GM23248 (cell line): Measurements from ENCODE around the gene GFAP. TPM values are rescaled to one million over a fixed set of nuclear protein-coding genes. Genes with fewer than 3 reads are reported as not detected.
A peak's percentile ranks its signal among the peaks of the same experiment; 100 is the strongest.

Experiments
- DNase-seq: peaks from one replicate; pipeline ENCODE4 v3.0.0-alpha.2; 2015
- H2AFZ ChIP-seq: fragments of 200-600 bp; sonication (generic); 2 replicates; pipeline ENCODE4 v1.6.1; 2016; ENCODE audit warnings: antibody characterized with exemption
- H3F3A ChIP-seq: fragments of 200-600 bp; sonication (generic); 2 replicates; pipeline ENCODE4 v1.6.1; 2016; ENCODE audit warnings: mild to moderate bottlenecking, antibody characterized with exemption, mixed run types; ENCODE audit not compliant: insufficient read depth
- H3K27ac ChIP-seq: fragments of 200-600 bp; sonication (generic); 2 replicates; pipeline ENCODE4 v1.5.1; 2016; ENCODE audit warnings: mild to moderate bottlenecking
- H3K27me3 ChIP-seq: fragments of 200-600 bp; sonication (generic); replicated peaks from 2 replicates; pipeline ENCODE4 v1.6.1; 2016; ENCODE audit warnings: mild to moderate bottlenecking; ENCODE audit not compliant: insufficient read depth
- H3K36me3 ChIP-seq: fragments of 200-600 bp; sonication (generic); 2 replicates; pipeline ENCODE4 v1.6.1; 2016; ENCODE audit warnings: low read depth, mild to moderate bottlenecking
- H3K4me1 ChIP-seq: fragments of 200-600 bp; sonication (generic); 2 replicates; pipeline ENCODE4 v1.6.1; 2016; ENCODE audit warnings: mild to moderate bottlenecking; ENCODE audit not compliant: insufficient read depth
- H3K4me2 ChIP-seq: fragments of 200-600 bp; sonication (generic); one replicate; pipeline ENCODE4 v1.6.1; 2016; ENCODE audit warnings: mild to moderate bottlenecking; ENCODE audit not compliant: unreplicated experiment
- H3K4me3 ChIP-seq: fragments of 200-600 bp; sonication (generic); 2 replicates; pipeline ENCODE4 v1.5.1; 2016; ENCODE audit warnings: mild to moderate bottlenecking
- H3K79me2 ChIP-seq: fragments of 200-600 bp; sonication (generic); 2 replicates; pipeline ENCODE4 v1.6.1; 2016; ENCODE audit warnings: mild to moderate bottlenecking; ENCODE audit not compliant: insufficient read depth
- H3K9ac ChIP-seq: fragments of 200-600 bp; sonication (generic); 2 replicates; pipeline ENCODE4 v1.6.1; 2016; ENCODE audit warnings: mild to moderate bottlenecking
- H3K9me2 ChIP-seq: fragments of 200-600 bp; sonication (generic); 2 replicates; pipeline ENCODE4 v1.6.1; 2016; ENCODE audit warnings: mixed run types, mild to moderate bottlenecking, moderate library complexity; ENCODE audit not compliant: insufficient read depth
- H3K9me3 ChIP-seq: fragments of 200-600 bp; sonication (generic); one replicate; pipeline ENCODE4 v1.6.1; 2017; ENCODE audit warnings: low read depth
- H4K20me1 ChIP-seq: fragments of 200-600 bp; sonication (generic); 2 replicates; pipeline ENCODE4 v1.6.0; 2016; ENCODE audit not compliant: insufficient read depth
- EZH2 ChIP-seq: fragments of 200-600 bp; sonication (generic); IDR thresholded peaks from 2 replicates; pipeline ENCODE4 v1.6.1; 2018; ENCODE audit warnings: antibody characterized with exemption, mild to moderate bottlenecking; ENCODE audit not compliant: insufficient read depth, poor library complexity, severe bottlenecking
- EZH2phosphoT487 ChIP-seq: fragments of 200-600 bp; sonication (generic); IDR thresholded peaks from 2 replicates; pipeline ENCODE4 v1.6.1; 2018; ENCODE audit warnings: antibody characterized with exemption, moderate library complexity, mild to moderate bottlenecking, low read depth; ENCODE audit not compliant: insufficient read depth
- WGBS, 2 experiments: methylation state at CpG; one replicate each; pipeline ENCODE4 v1.1.6; 2015 to 2017; ENCODE audit warnings: low lambda C conversion rate in 2 of 2, low coverage in 1 of 2; ENCODE audit errors: missing lambda C conversion rate in 2 of 2; 5-methylcytosine and 5-hydroxymethylcytosine counted together
- in situ Hi-C: fragments of 300-500 bp; cut with MboI; formaldehyde crosslinking; loops from 2 replicates; pipeline ENCODE4 v1.15.0; 2020
- polyA plus RNA-seq: library from polyadenylated mRNA; unstranded; fragments of >200 nt; fragmentation: Nextera tagmentation; extraction: Ambion mirVana; gene quantifications from 2 replicates; pipeline ENCODE4 v1.2.1, GENCODE V29; 2016
- total RNA-seq: library from RNA; depleted of rRNA; stranded (reverse); fragments of >200 nt; shearing (Covaris generic); gene quantifications from 2 replicates; pipeline ENCODE4 v1.2.3, GENCODE V29; 2014

The GFAP gene
- total and polyA plus RNA-seq, 2 experiments from 2014 or later = 0.49 TPM; not detected in 1

GRCh38 chr17:44905006-44906000, 10.0 kb downstream of the GFAP start:
- Histone ChIP-seq H3K4me1 (peaks cover 45% of the 10 kb centered on the region), H3K9me2 (no peaks in the 10 kb centered on the region), H3K4me3 (no peak overlapping the region), H3K27ac (peak overlapping the region; percentile 69), H2AFZ (peak overlapping the region; percentile 48), H3K27me3 (no peaks in the 10 kb centered on the region), H3F3A (peaks cover 17% of the 10 kb centered on the region), H3K9ac (peak overlapping the region; percentile 65), H3K9me3 (no peaks in the 10 kb centered on the region), H4K20me1 (no peaks in the 10 kb centered on the region), H3K79me2 (no peaks in the 10 kb centered on the region), H3K36me3 (no peaks in the 10 kb centered on the region), H3K4me2 (peak overlapping the region; percentile 65)
- no peak for TF ChIP-seq EZH2phosphoT487
- peak; percentile 19 for DNase-seq
- 80 to 82% methylated on average over 9 of the region's 9 CpGs for WGBS, 2 experiments
- in situ Hi-C loops = no loop called here

GRCh38 chr17:44904001-44904984, 11.0 kb downstream of the GFAP start:
- Histone ChIP-seq H3F3A (peaks cover 19% of the 10 kb centered on the region), H4K20me1 (no peaks in the 10 kb centered on the region), H3K9ac (no peak overlapping the region), H3K4me2 (no peak overlapping the region), H3K9me2 (no peaks in the 10 kb centered on the region), H3K4me3 (no peak overlapping the region), H3K9me3 (no peaks in the 10 kb centered on the region), H3K27me3 (no peaks in the 10 kb centered on the region), H3K4me1 (peaks cover 44% of the 10 kb centered on the region), H3K79me2 (no peaks in the 10 kb centered on the region), H3K27ac (no peak overlapping the region), H2AFZ (no peak overlapping the region), H3K36me3 (no peaks in the 10 kb centered on the region)
- DNase-seq = no peak
- in situ Hi-C loops = no loop called here
- no peak for TF ChIP-seq EZH2phosphoT487
- TF ChIP-seq EZH2 = no peak
- 93 to 95% methylated on average over 35 of the region's 35 CpGs for WGBS, 2 experiments

- no peak overlapping the region for H3K27ac ChIP-seq
- TF ChIP-seq EZH2phosphoT487 (no peak), EZH2 (no peak)
- 89 to 91% methylated on average over 8 of the region's 8 CpGs for WGBS, 2 experiments
- DNase-seq = no peak
- H3K9me3 ChIP-seq = no peaks in the 10 kb centered on the region
- H3K4me2 ChIP-seq = no peak overlapping the region
- H2AFZ ChIP-seq = no peak overlapping the region
- H3K4me1 ChIP-seq = peaks cover 42% of the 10 kb centered on the region
- peaks cover 18% of the 10 kb centered on the region for H3F3A ChIP-seq
- H3K9me2 ChIP-seq = no peaks in the 10 kb centered on the region
- H3K36me3 ChIP-seq = no peaks in the 10 kb centered on the region
- in situ Hi-C loops = no loop called here
- no peak overlapping the region for H3K4me3 ChIP-seq
- H3K79me2 ChIP-seq = peaks cover 10% of the 10 kb centered on the region
- H3K27me3 ChIP-seq = no peaks in the 10 kb centered on the region
- H4K20me1 ChIP-seq = no peaks in the 10 kb centered on the region
- H3K9ac ChIP-seq = no peak overlapping the region
Measured at GRCh38 chr17:44903012-44903685, 12.2 kb downstream of the GFAP start.
